GM12878 (cell line): ENCODE results near the gene DUSP7. TPM values are rescaled to one million over a fixed set of nuclear protein-coding genes. Genes with fewer than 3 reads are reported as not detected.

Experiments
- ATF3 ChIP-seq: IDR thresholded peaks from 2 replicates; pipeline ENCODE4 v1.6.1; 2011; ENCODE audit warnings: low read depth, mild to moderate bottlenecking, low read length, moderate library complexity, borderline replicate concordance; ENCODE audit errors: extremely low read depth
- BMI1 ChIP-seq: fragments of 450-650 bp; IDR thresholded peaks from 2 replicates; pipeline ENCODE4 v1.6.1; 2016; ENCODE audit warnings: mild to moderate bottlenecking, moderate library complexity, borderline replicate concordance
- CBX5 ChIP-seq: sonication (generic); IDR thresholded peaks from 2 replicates; pipeline ENCODE4 v1.6.1; 2016; ENCODE audit warnings: low read depth, moderate library complexity, mild to moderate bottlenecking, inconsistent platforms
- E4F1 ChIP-seq: fragments of 450-650 bp; IDR thresholded peaks from 2 replicates; pipeline ENCODE4 v1.6.1; 2018; ENCODE audit warnings: borderline replicate concordance, mild to moderate bottlenecking; ENCODE audit not compliant: partially characterized antibody
- GATAD2B ChIP-seq: fragments of 450-650 bp; conservative IDR thresholded peaks from 2 replicates; pipeline ENCODE4 v1.6.1; 2017; ENCODE audit warnings: low read depth, mild to moderate bottlenecking, moderate library complexity
- HDGF ChIP-seq: fragments of 450-650 bp; IDR thresholded peaks from 2 replicates; pipeline ENCODE4 v1.6.1; 2016; ENCODE audit warnings: antibody characterized with exemption
- IKZF2 ChIP-seq, 2 experiments: fragments of 450-650 bp; IDR thresholded peaks; 2 replicates each; pipeline ENCODE4 v1.6.1; 2017; ENCODE audit warnings: mild to moderate bottlenecking in 2 of 2, moderate library complexity in 2 of 2
- LARP7 ChIP-seq: fragments of 450-650 bp; IDR thresholded peaks from 2 replicates; pipeline ENCODE4 v1.6.1; 2017; ENCODE audit warnings: mild to moderate bottlenecking
- NFIC ChIP-seq: IDR thresholded peaks from 2 replicates; pipeline ENCODE4 v1.6.1; 2012; ENCODE audit warnings: low read depth, mild to moderate bottlenecking, inconsistent platforms, low read length, moderate library complexity
- PAX5 ChIP-seq: IDR thresholded peaks from 2 replicates; pipeline ENCODE4 v1.6.1; 2011; ENCODE audit warnings: low read depth, low read length, borderline replicate concordance
- RB1 ChIP-seq: fragments of 450-650 bp; formaldehyde crosslinking; IDR thresholded peaks from 2 replicates; pipeline ENCODE4 v1.6.1; 2017; ENCODE audit warnings: mild to moderate bottlenecking, borderline replicate concordance
- WRNIP1 ChIP-seq: IDR thresholded peaks from 2 replicates; pipeline ENCODE4 v1.6.1; 2011; ENCODE audit warnings: low read depth, low read length, improper control_type of control experiment, borderline replicate concordance
- YBX1 ChIP-seq: fragments of 450-650 bp; IDR thresholded peaks from 2 replicates; pipeline ENCODE4 v1.6.1; 2016; ENCODE audit warnings: antibody characterized with exemption
- ZSCAN29 ChIP-seq: fragments of 450-650 bp; IDR thresholded peaks from 2 replicates; pipeline ENCODE4 v1.6.1; 2017; ENCODE audit warnings: mild to moderate bottlenecking, moderate library complexity
- ZZZ3 ChIP-seq: IDR thresholded peaks from 2 replicates; pipeline ENCODE4 v1.6.1; 2011; ENCODE audit warnings: low read depth; ENCODE audit not compliant: control insufficient read depth, insufficient read length
- polyA plus RNA-seq, 11 experiments: library from polyadenylated mRNA; depleted of rRNA in 4 of 11; unstranded in 6 of 11; stranded (reverse) in 5 of 11; fragments of >200 nt; fragmentation: Nextera tagmentation in 4 of 11; fragmentation: Illumina TruSeq in 1 of 11; extraction: Ambion mirVana in 4 of 11; extraction: Trizol in 1 of 11; gene quantifications; 1 replicate in 1 of 11; 2 replicates in 10 of 11; pipeline versions ENCODE4 v1.2.1 to v1.2.3, GENCODE V29; 2011 to 2016; ENCODE audit warnings: inconsistent platforms in 2 of 11, missing spikeins in 2 of 11, low read depth in 1 of 11
- total RNA-seq, 4 experiments: library from RNA; depleted of rRNA in 3 of 4; stranded (reverse); fragments of >200 nt in 3 of 4; fragmentation: Illumina TruSeq in 1 of 4; extraction: Trizol in 1 of 4; gene quantifications; 2 replicates each; pipeline versions ENCODE4 v1.2.1 to v1.2.3, GENCODE V29; 2013 to 2021
- TF ChIP-seq, protein P1 (sequence below): fragments of 450-650 bp; IDR thresholded peaks from 2 replicates; pipeline ENCODE4 v1.6.1; 2016; ENCODE audit warnings: mild to moderate bottlenecking, moderate library complexity, borderline replicate concordance
- TF ChIP-seq, protein P2 (sequence below), 3 experiments: IDR thresholded peaks in 2 of 3; conservative IDR thresholded peaks in 1 of 3; 2 replicates each; pipeline ENCODE4 v1.5.1; 2011; ENCODE audit warnings: low read depth in 3 of 3, low read length in 3 of 3, mild to moderate bottlenecking in 3 of 3, control low read depth in 2 of 3, moderate library complexity in 2 of 3, inconsistent platforms in 1 of 3, mixed read lengths in 1 of 3; ENCODE audit not compliant: control insufficient read depth in 2 of 3, insufficient read depth in 1 of 3; ENCODE audit errors: extremely low read depth in 1 of 3
- TF ChIP-seq, protein P3 (sequence below): fragments of 450-650 bp; formaldehyde crosslinking; IDR thresholded peaks from 2 replicates; pipeline ENCODE4 v1.4.0; 2022; ENCODE audit warnings: mild to moderate bottlenecking, moderate library complexity

The DUSP7 gene
- total and polyA plus RNA-seq, 10 of the 15 experiments (the other 5 are each of a cell fraction or from before 2014, with no cell fraction given) = 0.73 to 17.0 (median 7.9) TPM

DNA sequence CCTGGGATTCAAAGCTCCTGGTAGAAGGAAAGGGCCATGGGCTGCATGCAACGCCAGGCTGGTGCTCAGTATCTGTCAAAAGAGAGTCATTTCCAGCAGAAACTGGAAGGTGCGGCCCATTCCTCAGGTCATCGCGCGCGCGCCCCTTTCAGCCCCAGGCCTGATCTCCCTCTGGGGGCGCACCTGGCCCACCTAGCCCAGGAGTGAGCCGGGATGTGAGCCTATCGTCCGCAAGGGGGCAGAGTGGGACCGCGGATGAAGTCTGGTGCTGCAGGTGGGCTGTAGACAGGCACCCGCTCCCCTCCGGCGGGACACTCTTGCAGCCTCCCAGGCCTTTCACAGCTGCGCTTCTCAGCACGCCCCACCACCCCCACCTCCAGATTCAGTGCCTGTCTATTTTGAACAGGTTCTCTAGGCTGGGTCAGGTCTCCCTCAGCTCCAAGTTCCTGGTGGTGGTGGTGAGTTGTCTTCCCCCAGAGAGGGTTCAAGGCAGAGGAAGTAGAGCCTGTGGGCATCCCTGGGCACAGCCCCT lies 54.9 kb downstream of the DUSP7 start (continued):
- TF ChIP-seq ZZZ3 (no peak), ATF3 (no peak), YBX1 (no peak), IKZF2 (IDR thresholded peaks at IDR 0.05) (no peak), WRNIP1 (no peak), LARP7 (peak; percentile 66; the same call in 1 of the 2 replicates), CBX5 (no peak), HDGF (no peak), PAX5 (no peak), RB1 (peak; percentile 84; the same call in 1 of the 2 replicates), ZSCAN29 (no peak), E4F1 (no peak), GATAD2B (peak; percentile 38), NFIC (no peak), BMI1 (no peak)
- TF ChIP-seq, protein P1, sequence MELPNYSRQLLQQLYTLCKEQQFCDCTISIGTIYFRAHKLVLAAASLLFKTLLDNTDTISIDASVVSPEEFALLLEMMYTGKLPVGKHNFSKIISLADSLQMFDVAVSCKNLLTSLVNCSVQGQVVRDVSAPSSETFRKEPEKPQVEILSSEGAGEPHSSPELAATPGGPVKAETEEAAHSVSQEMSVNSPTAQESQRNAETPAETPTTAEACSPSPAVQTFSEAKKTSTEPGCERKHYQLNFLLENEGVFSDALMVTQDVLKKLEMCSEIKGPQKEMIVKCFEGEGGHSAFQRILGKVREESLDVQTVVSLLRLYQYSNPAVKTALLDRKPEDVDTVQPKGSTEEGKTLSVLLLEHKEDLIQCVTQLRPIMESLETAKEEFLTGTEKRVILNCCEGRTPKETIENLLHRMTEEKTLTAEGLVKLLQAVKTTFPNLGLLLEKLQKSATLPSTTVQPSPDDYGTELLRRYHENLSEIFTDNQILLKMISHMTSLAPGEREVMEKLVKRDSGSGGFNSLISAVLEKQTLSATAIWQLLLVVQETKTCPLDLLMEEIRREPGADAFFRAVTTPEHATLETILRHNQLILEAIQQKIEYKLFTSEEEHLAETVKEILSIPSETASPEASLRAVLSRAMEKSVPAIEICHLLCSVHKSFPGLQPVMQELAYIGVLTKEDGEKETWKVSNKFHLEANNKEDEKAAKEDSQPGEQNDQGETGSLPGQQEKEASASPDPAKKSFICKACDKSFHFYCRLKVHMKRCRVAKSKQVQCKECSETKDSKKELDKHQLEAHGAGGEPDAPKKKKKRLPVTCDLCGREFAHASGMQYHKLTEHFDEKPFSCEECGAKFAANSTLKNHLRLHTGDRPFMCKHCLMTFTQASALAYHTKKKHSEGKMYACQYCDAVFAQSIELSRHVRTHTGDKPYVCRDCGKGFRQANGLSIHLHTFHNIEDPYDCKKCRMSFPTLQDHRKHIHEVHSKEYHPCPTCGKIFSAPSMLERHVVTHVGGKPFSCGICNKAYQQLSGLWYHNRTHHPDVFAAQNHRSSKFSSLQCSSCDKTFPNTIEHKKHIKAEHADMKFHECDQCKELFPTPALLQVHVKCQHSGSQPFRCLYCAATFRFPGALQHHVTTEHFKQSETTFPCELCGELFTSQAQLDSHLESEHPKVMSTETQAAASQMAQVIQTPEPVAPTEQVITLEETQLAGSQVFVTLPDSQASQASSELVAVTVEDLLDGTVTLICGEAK = no peak
- TF ChIP-seq, protein P2, sequence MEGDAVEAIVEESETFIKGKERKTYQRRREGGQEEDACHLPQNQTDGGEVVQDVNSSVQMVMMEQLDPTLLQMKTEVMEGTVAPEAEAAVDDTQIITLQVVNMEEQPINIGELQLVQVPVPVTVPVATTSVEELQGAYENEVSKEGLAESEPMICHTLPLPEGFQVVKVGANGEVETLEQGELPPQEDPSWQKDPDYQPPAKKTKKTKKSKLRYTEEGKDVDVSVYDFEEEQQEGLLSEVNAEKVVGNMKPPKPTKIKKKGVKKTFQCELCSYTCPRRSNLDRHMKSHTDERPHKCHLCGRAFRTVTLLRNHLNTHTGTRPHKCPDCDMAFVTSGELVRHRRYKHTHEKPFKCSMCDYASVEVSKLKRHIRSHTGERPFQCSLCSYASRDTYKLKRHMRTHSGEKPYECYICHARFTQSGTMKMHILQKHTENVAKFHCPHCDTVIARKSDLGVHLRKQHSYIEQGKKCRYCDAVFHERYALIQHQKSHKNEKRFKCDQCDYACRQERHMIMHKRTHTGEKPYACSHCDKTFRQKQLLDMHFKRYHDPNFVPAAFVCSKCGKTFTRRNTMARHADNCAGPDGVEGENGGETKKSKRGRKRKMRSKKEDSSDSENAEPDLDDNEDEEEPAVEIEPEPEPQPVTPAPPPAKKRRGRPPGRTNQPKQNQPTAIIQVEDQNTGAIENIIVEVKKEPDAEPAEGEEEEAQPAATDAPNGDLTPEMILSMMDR (IDR thresholded peaks at IDR 0.05 in 2 of 3, conservative IDR thresholded peaks at IDR 0.05 in 1 of 3; ENCODE audit: control insufficient read depth in 2 of 3, extremely low read depth in 1 of 3, insufficient read depth in 1 of 3, low read depth in 3 of 3, low read length in 3 of 3) = peak; percentile 98 to 99 (median 98)
- TF ChIP-seq, protein P3, sequence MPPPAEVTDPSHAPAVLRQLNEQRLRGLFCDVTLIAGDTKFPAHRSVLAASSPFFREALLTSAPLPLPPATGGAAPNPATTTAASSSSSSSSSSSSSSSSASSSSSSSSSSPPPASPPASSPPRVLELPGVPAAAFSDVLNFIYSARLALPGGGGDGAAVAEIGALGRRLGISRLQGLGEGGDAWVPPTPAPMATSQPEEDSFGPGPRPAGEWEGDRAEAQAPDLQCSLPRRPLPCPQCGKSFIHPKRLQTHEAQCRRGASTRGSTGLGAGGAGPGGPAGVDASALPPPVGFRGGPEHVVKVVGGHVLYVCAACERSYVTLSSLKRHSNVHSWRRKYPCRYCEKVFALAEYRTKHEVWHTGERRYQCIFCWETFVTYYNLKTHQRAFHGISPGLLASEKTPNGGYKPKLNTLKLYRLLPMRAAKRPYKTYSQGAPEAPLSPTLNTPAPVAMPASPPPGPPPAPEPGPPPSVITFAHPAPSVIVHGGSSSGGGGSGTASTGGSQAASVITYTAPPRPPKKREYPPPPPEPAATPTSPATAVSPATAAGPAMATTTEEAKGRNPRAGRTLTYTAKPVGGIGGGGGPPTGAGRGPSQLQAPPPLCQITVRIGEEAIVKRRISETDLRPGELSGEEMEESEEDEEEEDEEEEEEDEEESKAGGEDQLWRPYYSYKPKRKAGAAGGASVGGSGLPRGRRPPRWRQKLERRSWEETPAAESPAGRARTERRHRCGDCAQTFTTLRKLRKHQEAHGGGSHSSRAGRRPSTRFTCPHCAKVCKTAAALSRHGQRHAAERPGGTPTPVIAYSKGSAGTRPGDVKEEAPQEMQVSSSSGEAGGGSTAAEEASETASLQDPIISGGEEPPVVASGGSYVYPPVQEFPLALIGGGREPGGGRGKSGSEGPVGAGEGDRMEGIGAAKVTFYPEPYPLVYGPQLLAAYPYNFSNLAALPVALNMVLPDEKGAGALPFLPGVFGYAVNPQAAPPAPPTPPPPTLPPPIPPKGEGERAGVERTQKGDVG (CRISPR knock-in tag) = no peak
